ENCODE measurements around the gene ITGB7. TPM values are rescaled to one million over a fixed set of nuclear protein-coding genes. Genes with fewer than 3 reads are reported as not detected.

Gene ITGB7
- total and polyA plus RNA-seq, 2 donors (not counting 3 experiments of a cell fraction or from before 2014, with no cell fraction given), result 0.17 TPM; not detected in 1

DNA sequence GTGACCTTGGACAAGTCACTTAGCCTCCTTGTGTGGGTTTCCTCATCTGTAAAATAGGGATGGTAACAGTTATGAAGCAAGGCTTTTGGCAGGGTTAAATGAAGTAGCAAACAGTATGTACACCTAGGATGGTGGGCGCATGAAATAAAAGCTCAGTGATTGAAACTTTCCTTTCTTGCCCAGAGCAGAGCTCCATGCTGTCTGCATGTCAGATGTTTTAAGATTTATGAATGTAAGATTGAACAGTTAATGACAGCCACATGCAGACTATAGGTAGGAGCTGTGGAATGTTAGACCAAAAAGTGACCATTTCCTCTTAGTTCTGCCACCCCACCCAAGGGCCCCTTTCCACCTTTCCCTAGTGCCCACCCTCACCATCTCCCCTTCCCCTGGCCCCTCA lies 12.1 kb downstream of the ITGB7 start:
- Histone ChIP-seq H3K4me1 (ENCODE audit: control insufficient read depth, extremely low read depth, insufficient read depth, low read length) (peaks cover 6% of the 10 kb centered on the region), H3K4me3 (replicated peaks in 1 of 3; ENCODE audit: insufficient read depth in 1 of 3, low read depth in 1 of 3, low read length in 3 of 3) (no peak overlapping the region), H3K36me3 (ENCODE audit: control insufficient read depth in 2 of 2, extremely low read depth in 1 of 2, insufficient read depth in 2 of 2, low read length in 2 of 2) (no peaks in the 10 kb centered on the region), H3K9me1 (replicated peaks; ENCODE audit: control insufficient read depth, extremely low read depth, insufficient read depth, low read length) (no peaks in the 10 kb centered on the region), H3K27ac (ENCODE audit: insufficient read depth, low read depth, low read length) (no peak overlapping the region), H3K4me2 (ENCODE audit: insufficient read depth, low read length) (no peak overlapping the region), H3K27me3 (ENCODE audit: control insufficient read depth in 2 of 2, insufficient read depth in 2 of 2, low read length in 2 of 2) (peaks cover 0 to 2% of the 10 kb centered on the region in 2 experiments), H2AFZ (ENCODE audit: low read depth, low read length) (no peak overlapping the region), H3K9me3 (replicated peaks; ENCODE audit: control insufficient read depth, insufficient read depth, low read length) (no peaks in the 10 kb centered on the region), H3K9ac (replicated peaks; ENCODE audit: extremely low read depth, insufficient read depth, low read length) (no peak overlapping the region), H4K20me1 (replicated peaks; ENCODE audit: control insufficient read depth, extremely low read depth, insufficient read depth, low read length) (no peaks in the 10 kb centered on the region), H3K79me2 (ENCODE audit: control insufficient read depth, insufficient read depth, low read length) (no peaks in the 10 kb centered on the region)
- BruUV-seq (replicated peaks), result no TSS peak
- ChIA-PET POLR2A (interaction anchor here (0.6 to 1.1 kb wide), 3 partner anchors 40 to 269 kb away, joined by 3 to 5 read pairs (median 3); partner anchors contain the start of gene SPRYD3), CTCF (interaction anchor here (0.6 to 6.7 kb wide), 7 partner anchors 11 to 157 kb away, joined by 3 to 249 read pairs (median 4); partner anchors contain the start of genes CSAD and ZNF740)
- dilution Hi-C loops (cut with MboI; ENCODE audit: extremely low pct_ligation_motif_present, low sequenced_read_pairs) (no loop called here), intact Hi-C loops (cut with micrococcal nuclease) (no loop called here)
- no peak for DNase-seq (ENCODE audit: low read depth, low spot score)
- FAIRE-seq, result no peak
- TF ChIP-seq POLR2A (IDR thresholded peaks at IDR 0.05; ENCODE audit: low read depth, low read length) (no peak), GATA2 (IDR thresholded peaks at IDR 0.05; ENCODE audit: insufficient read depth, insufficient read length, low read depth, low read length) (no peak), EZH2 (IDR thresholded peaks at IDR 0.05; ENCODE audit: borderline replicate concordance, low read depth, low read length, severe bottlenecking) (no peak), POLR2AphosphoS5 (IDR thresholded peaks at IDR 0.05; ENCODE audit: insufficient read depth, low read depth, low read length) (no peak), CTCF (IDR thresholded peaks at IDR 0.05; ENCODE audit: extremely low read depth in 1 of 2, insufficient read depth in 1 of 2, low read depth in 1 of 2, low read length in 2 of 2) (no peak), JUN (IDR thresholded peaks at IDR 0.05; ENCODE audit: borderline replicate concordance, insufficient read depth, insufficient read length, low read depth) (no peak), MAX (IDR thresholded peaks at IDR 0.05; ENCODE audit: insufficient read depth, insufficient read length) (no peak), MYC (IDR thresholded peaks at IDR 0.05; ENCODE audit: low read depth, low read length) (no peak), FOS (IDR thresholded peaks at IDR 0.05; ENCODE audit: borderline replicate concordance, insufficient read depth, low read length) (no peak)

Data from endothelial cell of umbilical vein (primary cell).